GM21360 (cell line): ENCODE data around the gene CD82.

Experiments used
- ATAC-seq: cut with Tn5 transposase; IDR thresholded peaks from one replicate; pipeline ENCODE4 v1.9.1; 2021; ENCODE audit warnings: mild to moderate bottlenecking, moderate library complexity; ENCODE audit not compliant: unreplicated experiment

Gene CD82

DNA sequence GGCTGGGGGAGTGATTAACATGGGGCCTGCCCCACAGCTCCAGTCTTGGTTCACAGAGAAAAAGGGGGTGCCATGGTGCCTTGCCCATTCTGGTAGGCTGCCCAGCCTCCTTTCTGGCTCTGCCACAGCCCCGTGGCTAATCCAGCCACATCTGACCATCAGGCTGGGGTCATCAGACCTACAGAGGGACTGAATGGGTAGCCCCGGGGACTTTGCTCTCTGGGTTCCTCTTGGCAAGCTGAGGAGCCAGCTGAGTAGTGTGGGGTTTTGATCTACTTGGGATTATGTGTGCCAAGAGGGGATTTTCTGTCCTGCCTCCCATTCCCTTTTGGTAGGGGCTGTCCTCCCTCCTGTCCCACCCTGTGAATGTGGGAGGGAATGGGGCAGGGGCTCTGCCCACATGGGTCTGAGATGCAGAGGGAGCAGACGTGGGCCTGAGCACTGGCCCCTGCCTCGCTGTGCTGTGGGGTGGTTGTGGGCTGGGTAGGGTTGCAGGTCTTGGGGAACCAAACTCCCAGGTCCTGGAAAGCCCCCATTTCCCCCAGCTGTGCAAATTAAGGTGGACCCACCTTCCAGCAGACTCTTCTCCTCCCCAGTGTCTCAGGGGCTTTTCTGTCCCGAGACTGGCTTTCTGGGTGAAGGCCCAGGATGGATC, 32.0 kb downstream of the CD82 start:
- no peak for ATAC-seq

DNA sequence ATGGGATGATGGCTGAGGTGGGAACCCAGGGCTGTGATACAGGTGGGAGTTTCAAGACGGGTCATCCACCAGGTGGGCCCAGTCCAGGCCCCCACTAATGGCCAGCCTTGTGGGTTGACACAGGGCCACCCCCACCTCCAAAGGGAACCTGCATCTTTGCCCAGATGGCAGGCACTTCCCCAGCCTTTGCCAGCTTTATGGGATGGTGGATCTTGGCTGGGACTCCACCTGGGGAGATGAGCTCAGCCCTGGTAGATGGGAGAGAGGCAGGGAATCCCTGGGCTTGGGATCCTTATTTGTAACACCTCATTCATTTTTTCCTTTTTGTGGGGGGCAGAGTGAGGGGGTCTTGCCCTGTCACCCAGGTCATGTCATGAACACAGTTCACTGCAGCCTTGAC, 33.4 kb downstream of the CD82 start:
- ATAC-seq: no peak

DNA sequence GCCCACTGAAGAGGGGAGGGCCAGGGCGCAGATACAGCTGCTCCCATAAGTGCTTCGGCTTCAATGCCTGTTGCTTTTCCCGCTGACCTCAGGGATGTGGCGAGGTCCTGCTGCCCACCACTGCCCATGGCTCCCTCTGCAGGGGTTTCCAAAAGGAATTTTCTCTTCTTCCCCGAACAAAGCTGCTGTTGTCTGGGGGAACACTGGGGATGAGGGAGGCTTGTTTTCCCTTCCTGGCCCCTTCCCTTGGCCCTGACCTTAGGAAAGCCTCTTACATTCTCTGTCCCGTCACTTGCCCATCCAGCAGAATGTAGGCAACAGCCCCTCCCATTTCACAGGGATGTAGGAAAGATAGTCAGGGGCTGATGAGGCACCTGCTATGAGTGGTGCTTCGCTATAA, 34.8 kb downstream of the CD82 start:
- ATAC-seq: no peak

DNA sequence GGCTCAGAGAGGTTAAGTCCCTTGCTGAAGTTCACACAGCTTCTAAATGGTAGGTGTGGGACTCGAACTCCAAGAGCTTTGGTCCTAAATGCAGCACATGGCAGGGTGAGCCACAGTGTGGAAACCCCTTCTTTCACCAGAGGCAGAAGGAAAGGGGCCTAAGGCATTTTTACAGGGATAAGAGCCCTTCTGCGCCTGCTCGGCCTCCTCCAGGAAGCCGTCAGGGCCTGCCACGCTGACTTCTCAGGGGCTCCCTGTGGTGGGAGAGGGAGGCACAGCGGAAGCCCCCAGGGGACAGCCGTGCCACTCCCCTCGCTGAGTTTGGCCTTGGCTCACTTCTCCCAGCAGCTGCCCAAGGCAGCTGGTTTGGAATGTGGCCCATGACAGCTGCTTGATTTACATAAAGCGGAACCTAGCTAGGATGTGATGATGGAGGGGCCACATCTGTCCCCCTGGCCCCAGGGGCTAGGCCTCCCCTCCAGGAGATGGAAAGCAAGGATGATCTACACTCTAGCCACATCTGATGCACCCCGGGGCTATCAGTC, 35.4 kb downstream of the CD82 start:
- ATAC-seq: peak; percentile 24

DNA sequence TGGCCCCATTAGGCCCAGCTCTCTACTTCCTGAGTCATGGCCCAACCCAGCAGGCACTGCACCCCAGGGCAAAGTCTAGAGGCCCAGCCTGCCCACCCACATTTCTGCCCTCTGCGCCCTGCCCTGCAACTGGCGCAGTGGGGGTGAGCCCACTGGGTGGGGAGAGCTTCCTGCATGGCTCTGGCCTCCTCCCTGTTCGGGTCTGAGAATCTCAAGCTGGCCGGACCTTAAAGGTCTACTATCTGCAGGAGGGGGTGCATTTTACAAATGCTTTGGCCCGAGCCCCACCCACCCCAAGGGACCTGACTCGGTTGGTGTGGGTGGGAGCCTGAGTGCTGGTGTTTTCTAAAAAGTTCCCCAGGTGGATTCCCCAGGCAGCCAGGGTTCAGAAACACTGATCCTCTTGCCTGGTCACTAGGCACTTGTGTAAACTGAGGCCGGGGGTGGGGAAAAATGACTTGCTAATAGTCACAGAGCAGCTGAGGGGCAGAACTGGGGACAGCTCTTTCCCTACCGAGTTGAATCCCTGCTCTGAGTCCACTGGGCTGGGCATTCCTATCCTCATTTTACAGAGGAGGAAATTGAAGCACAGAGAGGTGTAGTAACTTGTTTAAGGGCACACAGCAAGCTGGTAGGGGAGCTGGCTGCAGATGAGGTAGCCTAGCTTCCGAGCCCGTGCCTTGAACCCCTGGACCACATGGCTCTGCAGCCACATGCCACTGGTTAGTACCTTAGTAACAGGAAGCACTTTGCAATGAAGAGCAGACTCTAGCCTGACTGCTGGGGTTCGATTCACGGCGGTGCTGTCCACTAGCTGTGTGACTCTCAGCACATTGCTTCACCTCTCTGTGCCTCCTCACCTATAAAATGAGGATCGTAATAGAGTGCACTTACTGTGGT, 36.3 kb downstream of the CD82 start:
- ATAC-seq: peak; percentile 34

DNA sequence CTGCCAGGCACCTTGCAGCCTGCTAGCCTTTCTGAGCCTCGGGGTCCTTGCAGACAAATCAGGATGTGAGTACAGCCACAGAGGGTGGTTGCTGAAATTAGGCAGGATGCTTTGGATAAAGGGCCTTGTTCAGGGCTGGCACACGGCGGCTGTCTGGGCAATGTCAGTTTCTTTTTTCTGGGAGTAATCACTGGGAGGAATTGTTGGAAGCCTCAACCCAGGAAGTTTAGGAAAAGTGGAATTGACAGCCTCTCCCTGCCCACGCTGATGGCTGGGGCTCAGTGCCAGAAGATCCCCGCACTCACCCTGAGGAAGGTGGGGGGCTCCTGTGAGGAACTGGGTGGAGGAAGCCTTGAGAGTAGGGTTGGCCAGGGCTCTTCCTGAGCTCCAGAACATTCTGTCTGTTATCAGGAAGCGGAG, 37.4 kb downstream of the CD82 start:
- ATAC-seq: no peak

DNA sequence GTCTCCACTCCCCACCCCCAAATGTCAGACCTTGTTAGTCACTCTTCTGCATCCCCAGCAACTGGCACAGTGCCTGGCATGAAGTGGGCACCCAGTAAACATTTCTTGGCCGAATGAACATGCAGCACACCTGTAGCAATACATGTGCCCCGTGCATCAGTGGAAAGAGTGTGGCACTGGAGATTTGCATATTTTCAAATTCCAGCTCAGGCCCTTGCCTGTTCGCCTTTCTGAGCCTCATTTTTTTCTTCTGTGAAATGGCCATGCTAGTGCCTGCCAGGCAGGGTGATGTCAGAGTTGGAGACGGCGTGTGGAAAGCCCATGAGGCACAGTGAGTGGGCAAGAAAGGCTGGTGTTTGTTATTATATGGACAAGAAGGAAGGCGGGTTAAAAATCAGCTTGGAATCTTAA, 38.7 kb downstream of the CD82 start:
- ATAC-seq: no peak

DNA sequence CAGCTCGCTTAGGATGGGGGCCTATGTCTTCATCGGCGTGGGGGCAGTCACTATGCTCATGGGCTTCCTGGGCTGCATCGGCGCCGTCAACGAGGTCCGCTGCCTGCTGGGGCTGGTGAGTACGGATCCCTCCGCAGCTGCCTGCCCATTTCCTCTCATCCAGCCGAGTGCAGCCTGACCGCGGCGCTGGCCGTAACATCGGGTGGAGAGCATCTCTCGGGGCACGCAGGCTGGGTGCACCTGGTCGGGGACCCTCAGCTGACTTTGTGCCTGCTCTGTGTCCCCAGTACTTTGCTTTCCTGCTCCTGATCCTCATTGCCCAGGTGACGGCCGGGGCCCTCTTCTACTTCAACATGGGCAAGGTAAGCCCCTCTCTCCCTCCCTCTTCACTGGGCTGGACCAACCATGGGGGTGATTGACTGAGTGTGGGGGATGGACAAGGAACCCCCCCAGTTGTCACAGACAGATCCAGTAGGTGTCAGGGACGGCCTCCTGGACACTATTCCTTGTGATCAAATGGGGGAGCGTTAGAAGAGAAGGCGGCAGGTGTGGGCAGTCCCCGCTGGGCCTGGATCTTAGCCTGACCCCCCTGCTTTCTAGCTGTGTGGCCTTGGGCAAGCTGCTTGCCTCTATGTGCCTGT, 39.7 kb downstream of the CD82 start:
- no peak for ATAC-seq

DNA sequence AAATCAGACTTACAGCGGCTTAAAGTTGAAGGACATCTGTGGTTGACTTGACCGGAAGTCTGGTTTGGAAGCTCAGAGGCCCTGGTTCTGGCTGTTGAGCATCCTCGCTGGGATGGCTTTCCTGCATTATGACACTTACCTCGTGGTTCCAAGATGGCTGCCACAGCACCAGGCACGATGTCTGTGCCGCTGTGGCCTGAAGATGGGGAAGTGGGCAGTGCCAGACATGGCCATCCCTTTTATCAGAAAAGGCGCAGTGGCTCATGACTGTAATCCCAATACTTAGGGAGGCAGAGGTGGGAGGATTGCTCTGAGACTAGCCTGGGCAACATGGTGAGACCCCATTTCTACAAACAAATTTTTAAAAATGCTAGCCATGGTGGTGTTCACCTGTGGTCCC, 40.5 kb downstream of the CD82 start:
- ATAC-seq: no peak

DNA sequence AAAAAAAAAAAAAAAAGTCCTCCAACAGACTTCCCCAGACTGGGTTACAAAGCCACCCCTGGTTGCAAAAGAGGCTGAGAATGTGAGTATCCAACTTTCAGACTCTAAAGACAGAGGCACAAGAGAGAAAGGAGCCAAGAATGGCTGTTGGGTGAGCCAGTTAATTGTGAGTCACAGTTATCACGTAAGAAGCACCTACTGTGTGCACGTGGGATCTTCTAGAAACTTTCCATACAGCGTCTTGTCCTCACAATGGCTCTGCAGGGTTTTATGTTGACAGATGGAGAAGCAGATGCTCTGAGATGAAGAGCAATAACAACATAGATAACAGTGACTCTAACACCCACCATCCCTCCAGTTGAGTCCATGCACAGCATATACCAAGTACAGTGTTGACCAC, 41.0 kb downstream of the CD82 start:
- no peak for ATAC-seq

DNA sequence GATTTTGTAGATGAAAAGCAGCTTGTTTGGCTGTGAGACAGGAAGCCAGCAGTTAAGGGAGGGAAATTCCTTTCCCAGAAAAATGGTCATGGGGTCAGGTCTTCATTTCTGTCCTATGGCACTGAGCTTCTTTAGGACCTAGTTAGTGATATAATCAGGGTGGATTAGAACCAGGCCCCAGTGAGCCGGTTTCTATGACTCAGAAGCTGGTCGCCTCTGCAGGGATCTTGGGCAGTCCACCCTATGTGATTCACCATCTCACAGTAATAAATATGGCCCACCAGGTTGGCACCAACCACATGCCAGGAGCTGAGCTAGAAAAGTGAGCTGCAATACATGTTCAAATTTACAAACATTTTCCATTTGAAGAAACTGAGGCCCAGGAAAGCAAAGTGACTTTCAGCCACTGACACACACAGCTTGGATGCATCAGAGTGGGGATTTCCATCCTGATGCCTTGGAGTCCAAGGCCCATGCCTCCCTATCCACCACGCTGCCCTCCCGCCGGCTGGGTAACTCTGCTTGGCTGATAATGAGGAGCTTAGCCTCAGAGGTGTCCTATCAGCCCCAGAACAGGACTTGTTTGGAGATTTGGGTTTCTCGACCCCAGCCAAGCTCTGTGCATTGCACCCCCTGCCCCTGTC, 42.0 kb downstream of the CD82 start:
- ATAC-seq: no peak

DNA sequence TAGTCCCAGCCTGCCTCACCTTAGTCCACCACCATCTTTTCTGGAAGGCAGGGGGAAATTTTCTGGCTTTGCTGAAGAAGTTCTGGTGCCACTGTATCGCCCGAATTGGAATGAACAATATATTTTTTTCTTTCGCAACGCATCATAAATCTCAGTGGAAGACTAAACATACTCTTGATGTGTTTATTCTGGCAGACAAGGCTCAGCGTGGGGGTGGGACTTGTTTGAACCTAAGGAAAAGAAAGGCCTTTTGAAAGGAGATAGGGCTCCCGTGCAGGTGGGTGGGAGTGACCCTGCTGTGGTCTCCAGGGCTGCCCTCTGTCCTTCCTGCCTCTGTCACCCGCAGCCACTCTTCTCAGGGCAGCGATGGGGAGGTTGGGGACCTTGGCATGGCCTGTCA, 42.5 kb downstream of the CD82 start:
- no peak for ATAC-seq

DNA sequence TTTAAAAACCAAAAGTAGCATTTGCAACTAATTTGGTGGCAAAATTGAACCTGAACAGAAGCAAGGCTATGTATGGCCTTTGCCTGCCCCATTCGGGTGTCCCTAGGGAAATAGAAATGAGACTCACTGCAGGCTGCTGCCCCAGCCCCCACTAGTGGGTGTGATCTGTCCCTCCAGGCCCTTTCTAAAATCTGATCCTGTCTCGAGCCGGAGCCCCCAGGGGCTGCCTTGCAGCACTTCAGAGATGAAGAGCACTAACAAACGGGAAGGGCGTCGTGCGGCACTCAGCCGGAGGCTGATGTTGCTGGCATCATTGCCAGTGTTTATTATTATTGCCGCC, 43.2 kb downstream of the CD82 start:
- no peak for ATAC-seq

DNA sequence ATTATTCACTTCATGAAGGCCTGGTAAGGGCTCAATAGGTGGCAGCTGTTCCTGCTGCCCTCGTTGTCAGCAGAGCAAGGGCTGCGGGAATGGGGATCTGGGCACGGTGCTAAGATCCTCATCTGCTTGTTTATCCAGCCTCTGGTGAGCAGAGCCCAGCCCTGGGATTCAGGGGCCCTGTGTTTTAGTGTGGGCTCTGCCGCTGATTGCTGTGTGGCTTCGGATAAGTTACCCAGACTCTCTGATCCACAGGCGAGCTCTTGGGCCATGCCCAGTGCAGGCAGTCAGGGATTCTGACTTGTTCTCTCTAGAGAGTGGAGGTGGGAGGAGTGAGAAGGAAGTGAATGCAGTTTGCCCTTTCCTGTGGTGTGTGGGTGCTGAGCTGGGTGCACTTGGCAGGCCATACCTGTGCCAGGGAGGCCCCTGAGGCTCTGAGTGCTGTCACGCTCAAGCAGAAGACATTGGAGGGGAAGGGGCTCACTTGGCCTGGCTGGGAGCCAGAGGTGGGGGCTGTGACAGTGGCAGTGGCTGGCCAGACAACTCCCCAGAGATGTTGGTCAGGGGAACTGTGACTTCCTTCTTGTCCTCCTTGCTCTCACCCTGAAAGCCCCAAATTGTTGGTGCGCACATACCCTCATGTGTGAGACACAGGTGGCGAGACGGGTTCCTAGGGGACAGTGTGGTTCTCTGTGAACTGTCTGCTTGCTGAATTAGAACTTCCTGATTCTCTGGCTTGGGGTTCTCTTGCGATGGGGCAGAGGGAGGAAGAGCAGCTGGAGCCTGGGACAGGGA, 43.7 kb downstream of the CD82 start:
- no peak for ATAC-seq

DNA sequence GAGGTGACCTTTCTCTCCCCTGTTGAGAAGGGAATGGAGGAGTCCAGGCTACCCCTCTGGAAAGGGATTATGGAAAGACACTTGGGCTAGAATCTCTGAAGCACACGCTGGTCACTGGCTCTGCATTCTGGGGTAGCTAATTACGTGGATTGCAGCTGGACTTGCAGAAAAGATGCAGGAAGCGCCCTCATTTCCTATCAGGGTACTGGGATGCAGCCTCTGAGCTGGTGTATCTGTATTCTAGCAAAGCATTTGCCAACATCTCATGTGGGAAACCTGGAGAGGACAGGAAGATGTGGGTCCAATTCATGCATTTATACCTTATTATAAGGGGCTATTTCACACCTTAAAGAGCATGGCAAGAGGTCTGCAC, 44.3 kb downstream of the CD82 start:
- no peak for ATAC-seq

DNA sequence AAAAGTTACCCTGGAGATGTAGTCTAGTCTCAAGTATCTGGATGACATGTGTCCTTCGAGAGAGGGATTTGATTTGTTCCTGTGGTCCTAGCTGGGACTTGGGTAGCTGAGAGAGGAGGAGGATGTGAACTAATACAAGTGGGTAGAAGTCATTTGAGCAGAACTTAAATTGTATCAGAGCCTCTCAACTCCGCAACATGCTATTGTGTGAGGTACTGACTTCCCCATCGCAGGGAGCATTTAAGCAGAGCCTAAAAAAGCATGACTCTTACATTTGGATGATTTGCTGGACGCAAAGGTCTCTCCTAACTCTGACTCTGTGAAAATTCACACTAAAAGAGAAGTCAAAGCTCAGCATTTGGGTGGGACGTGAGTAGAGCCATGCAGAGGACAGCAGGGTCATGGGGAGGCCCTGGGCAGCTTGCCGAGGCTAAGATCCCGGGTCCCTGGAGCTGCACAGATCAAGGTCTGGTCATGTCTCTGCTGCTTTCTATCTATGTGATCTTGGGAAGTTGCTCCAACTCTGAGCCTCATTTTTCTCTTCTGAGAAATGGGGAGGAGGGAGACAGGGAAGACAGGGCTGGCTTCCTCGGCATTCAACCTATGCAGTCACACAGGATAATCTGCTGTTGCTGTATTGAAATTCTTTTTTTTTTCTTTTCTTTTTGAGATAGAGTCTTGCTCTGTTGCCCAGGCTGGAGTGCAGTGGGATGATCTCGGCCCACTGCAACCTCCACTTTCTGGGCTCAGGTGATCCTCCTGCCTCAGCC, 44.9 kb downstream of the CD82 start:
- ATAC-seq: no peak

DNA sequence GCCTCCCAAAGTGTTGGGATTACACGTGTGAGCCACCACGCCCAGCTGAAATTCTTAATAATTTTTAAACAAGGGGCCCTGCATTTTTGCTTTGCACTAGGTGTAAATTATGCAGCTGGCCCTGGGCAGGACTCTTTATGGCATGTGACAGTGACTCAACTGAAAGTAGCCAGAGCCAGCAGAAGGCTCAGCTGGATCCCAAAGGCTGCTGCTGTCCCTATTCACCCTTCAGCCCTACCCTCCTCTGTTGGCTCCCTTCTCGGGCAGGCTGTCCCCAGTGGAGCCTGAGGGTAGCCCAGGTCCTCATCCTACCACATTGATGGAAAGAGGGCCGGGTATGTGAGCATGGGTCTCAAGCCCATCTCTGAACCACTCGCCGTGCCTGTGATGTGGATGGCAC, 45.6 kb downstream of the CD82 start:
- no peak for ATAC-seq

DNA sequence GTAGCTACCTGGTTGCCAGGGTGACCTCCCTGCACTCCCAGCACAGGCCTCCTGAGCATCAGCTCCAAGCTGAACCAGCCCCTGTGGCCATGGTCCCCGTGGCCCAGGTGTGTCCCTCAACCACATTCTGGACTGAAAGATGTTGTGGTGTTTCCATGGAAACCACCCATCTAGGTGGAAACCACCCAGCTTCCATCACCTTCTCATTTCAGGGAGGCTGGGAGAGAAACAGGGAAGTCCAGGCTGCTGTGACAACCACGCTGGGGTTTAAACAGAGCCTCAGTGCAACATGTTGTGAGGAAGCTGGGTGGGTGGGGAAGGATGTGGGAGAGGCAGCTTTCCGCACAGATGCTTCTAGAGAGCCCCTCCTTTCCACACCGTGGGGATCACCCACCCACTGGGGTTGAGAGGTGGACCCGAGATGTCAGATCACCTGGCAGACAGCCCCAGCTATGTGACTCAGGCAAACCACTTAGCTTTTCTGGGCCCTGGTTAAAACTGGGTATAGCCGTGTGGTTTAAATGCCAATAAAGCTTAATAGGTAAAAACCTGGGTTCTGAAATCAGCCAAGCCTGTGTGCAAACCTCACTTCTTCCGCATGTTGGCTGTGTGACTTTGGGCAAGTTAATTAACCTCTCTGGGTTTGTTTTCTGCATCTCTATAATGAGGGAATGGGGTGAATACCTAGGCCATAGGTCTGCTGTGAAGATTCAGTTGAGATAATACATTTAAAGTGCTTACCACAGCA, 46.4 kb downstream of the CD82 start:
- ATAC-seq: peak; percentile 46

DNA sequence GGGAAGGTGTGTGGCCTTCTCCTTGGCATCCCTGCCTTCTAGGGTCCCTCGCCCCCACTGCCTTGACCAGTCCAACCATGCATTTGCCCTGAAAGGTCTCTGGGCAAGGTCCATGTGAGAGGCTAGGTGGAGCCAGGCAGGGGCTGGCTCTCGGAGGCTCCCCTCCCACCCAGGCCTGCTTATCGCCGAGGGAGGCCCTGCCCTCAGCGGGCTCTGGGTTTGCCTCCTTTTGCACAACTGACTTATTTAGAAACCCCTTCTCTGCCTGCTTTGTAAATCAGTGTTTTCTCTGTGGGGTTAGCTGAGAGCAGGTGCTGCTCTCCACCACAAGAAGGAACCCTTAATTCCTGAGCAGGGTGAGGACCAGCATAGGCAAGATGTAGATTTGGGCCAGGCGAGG, 47.7 kb downstream of the CD82 start:
- ATAC-seq: no peak
